ENCODE results near the gene ORC3.

Gene ORC3

DNA sequence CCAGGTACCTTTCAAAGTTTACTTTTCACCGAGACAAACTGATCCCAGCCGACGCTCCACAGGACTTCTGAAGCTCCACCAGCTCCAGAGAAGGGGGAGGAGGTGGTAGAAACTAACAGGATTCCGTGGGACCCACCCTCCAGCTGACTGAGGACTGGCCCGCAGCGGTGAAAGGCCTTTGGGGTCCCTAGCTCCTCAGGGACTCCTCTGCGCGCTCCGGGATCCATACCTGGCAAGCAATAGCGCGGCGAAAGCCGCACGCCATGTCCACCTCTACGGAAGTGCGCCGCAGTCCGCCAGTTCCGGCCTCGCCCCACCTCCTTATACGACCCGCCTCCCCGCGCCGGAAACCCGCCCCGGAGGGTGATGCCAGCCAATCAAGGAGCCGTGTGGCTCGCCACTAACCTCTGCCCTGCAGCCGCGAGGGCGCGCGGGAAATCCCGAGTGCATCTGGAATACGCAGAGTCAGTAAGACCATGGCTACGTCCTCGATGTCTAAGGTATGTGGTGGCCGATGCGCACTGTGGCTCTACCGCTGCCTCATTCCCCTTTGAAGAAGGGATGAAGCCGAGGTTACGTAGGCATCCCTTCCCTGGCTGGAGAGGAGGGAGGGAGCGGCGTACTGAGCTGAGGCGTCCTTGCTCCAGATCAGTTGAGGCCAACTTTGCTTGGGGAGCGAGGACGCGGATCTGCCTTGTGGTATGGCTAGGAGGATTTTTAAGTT, at the start of gene ORC3, which contains the start of gene RARS2:
TSS of gene ORC3 (plus strand) at position 443 of the 724 bp plus-strand sequence. CDS start at position 477, 34 bp downstream.
TSS of gene RARS2 (minus strand) at position 295 of the 724 bp plus-strand sequence. CDS start at position 265, 30 bp downstream.
- DNase-seq (ENCODE audit: low read depth in 2 of 2), result peak; percentile 82

DNA sequence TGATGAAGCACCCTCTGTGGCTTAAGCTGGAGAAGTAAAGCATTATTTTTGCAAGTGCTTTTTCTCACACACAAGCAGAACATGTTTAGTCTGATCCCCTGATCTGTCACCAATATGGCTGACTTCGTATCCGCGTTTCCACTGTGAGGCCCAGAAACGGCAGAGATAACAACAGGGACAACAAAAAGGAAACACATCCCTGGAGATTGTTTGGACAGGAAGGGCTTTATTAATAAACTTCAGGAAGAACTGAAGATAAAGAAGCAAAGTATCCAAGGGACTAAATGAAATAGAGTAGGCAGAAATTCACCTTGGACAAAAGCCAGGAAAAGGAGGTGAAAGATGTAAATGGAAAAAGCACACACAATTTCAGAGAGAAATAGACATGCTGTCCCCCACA, 49.4 kb upstream of the ORC3 start:
- no peak for DNase-seq (ENCODE audit: low read depth in 2 of 2)

DNA sequence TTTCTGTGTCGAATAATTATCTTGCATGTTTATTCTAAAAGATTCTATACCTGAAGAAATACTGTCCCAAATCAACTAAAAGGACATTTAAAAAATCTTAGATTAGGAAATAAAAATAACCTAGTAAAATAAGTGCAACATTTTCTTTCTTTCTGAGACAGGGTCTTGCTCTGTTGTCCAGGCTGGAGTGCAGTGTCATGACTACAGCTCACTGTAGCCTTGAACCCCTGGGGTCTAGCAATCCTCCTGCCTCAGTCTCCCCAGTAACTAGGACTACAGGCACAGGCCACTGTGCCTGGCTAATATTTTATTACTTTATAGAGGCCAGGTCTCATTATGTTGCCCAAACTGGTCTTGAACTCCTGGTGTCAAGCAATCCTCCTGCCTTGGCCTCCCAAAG, 48.9 kb upstream of the ORC3 start:
- no peak for DNase-seq (ENCODE audit: low read depth in 2 of 2)

DNA sequence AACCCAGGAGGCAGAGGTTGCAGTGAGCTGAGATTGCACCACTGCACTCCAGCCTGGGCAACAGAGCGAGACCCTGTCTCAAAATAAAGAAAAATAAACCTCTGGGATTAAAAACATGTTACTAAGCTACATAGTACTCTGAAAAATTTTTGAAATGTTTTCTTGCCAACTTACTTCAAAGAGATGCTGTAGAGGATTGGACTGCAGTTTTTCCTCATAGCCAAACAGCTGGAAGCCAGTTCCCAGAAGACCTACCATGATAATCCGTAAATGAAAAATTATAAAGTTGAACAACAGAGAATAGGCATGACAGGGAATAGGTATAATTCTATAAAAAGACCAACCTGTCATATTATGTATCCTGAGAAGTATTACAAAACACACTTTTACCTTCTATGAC, 48.2 kb upstream of the ORC3 start:
- DNase-seq (ENCODE audit: low read depth in 2 of 2), result no peak

DNA sequence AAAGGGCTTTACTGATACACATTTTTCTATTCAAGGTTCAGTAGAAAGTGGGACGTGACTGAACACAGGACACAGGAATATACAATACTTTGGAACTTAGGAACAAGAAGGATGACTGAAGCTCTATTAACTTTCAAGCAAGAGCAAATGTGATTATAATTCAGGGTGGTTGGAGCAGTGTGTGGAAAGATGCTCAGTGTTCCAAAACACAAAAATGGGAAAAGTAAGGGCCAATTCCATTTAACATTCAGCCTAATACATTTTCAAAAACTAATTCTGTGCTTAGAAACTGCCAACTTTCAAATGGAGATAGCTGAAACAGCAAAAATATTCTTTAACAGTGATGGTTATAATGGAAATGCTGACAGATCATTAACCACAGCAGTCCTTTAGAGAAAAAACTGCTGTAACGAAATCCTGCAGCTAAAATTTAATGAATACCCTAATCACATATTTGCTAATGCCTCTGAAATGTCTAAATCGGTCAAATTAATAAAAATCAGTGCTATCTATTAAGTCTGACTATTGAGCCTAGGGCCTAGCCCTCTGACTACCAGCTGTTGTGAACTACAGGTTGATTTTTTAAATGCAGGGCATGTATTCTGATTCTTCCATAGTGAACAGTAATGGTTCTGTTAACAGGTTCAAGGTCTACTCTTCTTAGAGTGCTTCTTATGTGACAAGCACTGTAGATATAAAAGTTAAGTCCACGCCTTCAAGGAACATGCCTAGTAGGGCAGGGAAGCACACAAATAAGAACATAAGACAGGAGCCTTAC, 46.0 kb upstream of the ORC3 start:
- DNase-seq (ENCODE audit: low read depth in 2 of 2), result no peak

DNA sequence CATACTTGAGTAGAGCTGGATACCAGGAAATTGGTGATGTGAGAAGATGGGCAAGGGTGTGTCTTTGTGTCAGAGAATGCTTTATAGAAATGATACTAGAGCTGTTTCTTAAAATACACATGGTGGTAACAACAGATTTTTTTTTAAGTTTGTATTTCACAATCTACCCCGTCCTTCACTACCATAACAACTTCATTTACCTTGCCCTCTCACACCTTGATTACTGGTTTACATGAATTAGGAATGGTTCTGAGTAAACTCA, 45.5 kb upstream of the ORC3 start:
- no peak for DNase-seq (ENCODE audit: low read depth in 2 of 2)

DNA sequence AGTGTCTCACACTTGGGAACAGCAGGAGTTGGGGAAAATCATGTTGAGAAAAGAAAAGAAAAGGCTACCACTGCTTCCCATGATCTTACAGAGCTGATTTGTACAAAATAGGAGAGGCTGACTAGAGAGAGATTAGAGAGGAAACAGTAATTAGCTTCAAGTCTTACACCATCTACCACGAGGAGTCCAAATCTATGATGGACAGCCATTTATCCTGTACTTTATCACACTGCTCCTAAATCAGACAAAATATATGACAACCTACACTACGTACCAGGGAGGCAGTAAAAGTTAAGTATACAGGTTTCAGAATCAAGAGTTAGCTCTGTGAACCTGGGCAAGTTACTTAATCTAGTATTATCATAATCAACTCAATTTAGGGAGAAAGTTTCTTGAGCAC, 38.1 kb upstream of the ORC3 start:
- no peak for DNase-seq (ENCODE audit: low read depth in 2 of 2)

DNA sequence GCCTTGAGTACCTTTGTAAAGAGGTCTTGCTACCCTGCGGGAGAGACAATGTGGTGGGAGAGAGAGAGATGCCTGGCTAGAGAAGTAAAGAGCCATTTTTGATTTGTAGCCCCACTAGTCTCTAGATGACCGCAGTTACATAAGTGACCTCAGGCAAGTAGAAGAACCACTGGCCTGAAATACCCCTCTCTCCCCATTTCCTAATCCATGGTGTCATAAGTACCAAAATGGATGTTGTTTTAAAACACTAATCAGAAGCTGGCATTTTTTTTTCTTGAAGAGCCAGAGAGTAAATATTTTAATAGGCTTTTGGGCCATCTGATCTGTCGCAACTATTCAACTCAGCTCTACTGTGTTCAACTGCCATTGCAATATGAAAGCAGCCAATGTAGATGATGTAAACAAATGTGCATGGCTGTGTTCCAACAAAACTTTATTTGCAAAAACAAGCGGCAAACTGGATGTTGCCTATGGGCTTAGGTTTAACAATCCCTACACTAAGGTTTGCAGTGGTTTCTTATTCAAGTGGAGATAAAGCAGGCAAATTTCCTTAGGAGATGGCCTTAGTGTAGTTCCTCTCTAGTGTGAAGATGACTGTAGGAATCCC, 36.7 kb upstream of the ORC3 start:
- no peak for DNase-seq (ENCODE audit: low read depth in 2 of 2)

DNA sequence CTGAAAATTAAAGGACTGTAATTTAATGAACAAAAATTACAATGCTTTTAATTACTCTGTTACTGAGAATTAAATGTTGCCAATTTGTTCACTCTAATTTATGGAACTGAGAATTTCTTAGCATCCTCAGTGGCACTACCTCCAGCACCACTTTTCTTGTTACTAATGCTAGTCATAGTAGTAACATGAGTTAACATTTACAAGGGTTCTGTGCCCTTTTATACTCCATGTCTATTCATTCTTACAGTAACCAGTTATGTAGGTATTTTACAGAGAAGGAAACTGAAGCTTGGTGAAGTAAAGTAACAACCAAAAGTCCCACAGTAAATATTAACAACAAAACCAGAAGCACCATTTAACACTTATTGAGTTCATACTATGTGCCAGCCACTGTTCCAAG, 34.4 kb upstream of the ORC3 start:
- no peak for DNase-seq (ENCODE audit: low read depth in 2 of 2)

DNA sequence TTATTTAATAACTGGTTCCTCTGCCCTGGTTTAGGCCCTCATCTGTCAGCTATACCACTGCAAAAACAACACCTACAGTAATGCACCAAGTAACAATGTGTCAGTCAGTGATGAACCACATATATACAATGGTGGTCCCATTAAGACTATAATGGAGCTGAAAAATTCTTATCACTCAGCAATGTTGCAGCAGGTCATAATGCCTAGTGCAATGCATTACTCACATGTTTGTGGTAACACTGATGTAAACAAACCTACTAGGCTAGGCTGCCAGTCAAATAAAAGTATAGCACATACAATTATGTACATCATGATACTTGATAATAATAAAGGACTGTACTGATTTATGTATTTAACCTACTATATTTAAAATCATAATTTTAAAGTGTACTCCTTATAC, 31.5 kb upstream of the ORC3 start:
- no peak for DNase-seq (ENCODE audit: low read depth in 2 of 2)

DNA sequence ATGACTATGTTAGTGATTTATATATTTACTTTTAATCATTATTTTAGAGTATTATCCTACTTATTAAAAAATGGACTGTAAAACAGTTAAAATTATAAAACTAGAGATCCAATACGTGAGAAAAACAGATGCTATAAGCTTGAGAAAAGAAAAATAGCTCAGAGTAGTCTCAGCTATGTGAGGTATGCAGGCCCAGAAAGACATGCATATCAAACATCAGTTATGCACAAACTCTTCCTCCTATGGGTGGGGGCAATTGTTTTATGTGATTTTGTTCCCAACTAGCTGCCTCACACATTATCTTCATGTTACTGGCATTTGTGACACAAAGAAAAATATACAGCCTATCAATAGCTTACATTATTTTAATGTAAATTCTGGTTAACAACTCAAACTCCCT, 28.9 kb upstream of the ORC3 start:
- no peak for DNase-seq (ENCODE audit: low read depth in 2 of 2)

DNA sequence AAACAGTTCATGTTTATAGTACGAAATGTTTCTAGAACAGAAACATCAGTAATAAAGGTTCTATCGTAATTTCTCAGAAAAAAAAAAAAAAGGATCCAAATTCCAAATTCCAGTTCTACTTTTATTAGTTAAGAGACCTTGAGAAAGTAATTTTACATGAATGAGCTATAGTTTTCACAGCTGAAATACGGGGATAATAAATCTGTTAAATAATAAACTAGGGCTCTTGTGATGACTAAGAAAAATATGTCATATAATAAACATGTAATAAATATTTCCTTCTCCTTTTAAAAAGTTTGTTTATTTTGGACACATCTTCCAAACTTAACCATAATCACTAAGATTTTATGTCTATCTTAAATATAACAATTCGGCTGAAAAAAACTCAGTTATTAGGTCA, 17.9 kb upstream of the ORC3 start:
- DNase-seq (ENCODE audit: low read depth in 2 of 2), result no peak

DNA sequence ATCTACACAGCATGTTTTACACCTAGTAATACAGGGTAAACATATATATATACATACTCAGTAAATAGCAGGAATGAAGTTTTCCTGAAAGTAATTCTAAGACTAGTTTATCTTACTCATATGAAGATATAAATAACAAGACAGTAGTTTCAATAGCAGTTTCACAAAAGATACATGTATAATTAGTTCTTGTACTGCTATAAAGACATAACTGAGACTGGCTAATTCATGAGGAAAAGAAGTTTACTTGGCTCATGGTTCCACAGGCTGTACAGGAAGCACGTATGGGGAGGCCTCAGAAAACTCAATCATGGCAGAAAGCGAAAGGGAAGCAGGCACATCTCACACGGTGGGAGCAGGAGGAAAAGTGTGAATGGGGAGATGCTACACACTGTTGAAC, 17.1 kb upstream of the ORC3 start:
- DNase-seq (ENCODE audit: low read depth in 2 of 2), result no peak

DNA sequence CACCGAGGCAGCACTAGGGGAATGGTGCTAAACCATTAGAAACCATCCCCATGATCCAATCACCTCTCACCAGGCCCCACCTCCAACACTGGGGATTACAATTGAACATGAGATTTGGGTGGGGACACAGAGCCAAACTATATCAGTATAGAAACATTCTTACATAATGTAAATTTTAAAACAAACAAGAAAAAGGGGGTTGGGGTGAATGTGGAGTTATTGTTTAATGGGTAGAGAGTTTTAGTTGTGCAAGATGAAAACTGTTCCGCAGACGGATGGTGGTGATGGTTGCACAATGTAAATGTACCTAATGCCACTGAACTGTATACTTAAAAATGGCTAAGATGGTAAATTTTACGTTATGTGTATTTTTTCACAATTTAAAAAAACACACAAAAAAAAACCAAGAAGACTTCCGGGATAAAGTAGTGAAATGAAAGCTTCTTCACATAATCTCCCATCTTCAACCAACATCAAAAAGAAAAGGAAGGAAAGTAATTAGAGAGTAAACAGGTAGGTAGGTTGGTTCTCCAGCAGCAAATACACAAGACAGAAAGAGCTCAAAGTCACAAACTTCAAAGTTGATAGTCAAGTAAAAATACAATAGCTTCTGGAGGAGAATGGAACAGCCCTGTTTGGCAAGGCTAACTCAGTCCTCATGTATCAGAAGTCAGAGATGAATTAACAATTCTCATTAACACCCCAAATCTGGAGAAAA, 16.5 kb upstream of the ORC3 start:
- no peak for DNase-seq (ENCODE audit: low read depth in 2 of 2)

DNA sequence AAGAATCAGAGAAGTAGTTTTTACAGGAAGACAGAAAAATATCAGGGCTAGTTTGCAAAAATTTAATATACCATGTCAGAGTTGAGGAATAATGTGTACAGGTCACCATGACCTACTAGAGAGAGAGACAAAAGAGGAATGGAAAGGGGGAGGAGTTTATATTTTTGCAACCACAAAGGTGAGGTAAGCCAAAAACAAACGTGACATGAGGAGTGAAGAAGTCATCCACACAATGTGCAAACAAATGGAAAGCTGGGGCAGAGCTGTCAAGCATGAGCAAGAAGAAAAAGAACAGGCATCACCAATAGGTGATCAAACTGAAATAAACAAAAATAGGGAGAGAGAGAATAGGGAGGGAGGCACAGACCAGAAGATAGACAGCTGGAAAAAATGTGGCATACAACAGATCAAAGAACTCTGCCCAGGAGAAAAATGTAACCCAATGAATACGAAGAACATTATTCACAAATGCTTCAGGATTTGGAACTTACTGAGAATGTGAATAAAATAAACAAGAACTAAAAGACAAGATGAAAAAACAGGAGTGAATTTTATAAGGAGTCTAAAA, 15.6 kb upstream of the ORC3 start:
- DNase-seq (ENCODE audit: low read depth in 2 of 2), result no peak

DNA sequence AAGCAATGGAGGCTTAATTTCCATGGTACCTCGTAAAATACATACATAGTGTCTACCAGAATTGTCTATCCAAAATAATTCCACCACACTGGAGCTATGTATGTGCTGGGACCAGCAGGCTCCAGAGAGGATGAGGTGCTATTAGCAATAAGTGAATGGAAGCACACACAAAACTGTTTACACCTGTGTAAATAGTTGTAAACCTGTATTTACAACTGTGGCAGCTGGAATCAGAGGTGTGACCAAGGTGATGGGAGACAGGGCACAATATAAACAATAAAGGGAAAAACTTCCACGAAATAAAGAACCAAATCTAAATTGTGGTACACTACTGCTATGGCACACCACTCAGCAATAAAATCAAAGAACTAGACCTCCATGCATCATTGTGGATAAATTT, 14.5 kb upstream of the ORC3 start:
- no peak for DNase-seq (ENCODE audit: low read depth in 2 of 2)

DNA sequence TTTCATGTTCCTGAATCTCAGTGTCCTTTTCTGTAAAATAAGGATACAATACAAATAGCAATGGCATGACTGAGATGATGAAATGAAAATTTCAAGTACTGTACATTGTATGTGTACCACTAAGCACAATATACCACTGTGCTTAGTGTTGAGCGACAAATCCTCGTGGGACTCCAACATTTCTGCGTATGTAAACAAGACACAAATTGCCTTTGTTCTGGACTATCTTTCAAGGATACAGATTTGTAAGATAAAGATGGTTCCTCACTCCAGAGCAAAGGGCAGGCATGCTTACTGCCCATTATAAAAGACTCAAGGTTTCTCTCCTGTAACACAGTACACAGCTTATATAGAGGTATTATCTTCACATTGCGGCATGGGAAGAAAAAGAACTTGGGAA, 6.1 kb upstream of the ORC3 start:
- no peak for DNase-seq (ENCODE audit: low read depth in 2 of 2)

DNA sequence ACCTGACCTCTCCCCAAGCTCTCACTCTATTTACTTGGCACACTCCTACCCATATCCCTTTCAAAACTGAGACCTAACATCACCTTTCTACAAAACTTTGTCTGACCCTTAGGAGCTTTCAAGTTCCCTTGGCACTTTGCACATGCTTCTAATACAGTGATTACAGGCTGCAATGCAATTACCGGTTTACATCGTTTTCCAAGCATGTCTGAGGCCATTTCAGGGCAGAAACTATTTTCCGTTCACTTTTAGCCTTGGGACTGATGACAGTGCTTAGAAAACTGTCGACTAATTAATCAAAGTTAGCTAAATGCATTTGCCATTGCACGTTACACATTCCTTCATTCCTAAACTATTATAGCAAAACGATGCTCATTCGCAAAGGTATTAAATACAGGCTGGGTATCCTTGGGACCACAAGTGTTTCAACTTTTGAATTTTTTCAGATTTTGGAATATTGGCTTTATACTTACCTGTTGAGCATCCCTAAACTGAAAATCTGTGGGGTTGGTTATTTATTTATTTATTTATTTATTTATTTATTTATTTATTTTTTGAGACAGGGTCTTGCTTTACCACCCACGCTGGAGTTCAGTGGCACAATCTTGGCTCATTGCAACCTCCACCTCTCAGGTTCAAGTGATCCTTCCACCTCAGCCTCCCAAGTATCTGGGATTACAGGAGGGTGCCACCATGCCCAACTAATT, 3.4 kb upstream of the ORC3 start:
- no peak for DNase-seq (ENCODE audit: low read depth in 2 of 2)

DNA sequence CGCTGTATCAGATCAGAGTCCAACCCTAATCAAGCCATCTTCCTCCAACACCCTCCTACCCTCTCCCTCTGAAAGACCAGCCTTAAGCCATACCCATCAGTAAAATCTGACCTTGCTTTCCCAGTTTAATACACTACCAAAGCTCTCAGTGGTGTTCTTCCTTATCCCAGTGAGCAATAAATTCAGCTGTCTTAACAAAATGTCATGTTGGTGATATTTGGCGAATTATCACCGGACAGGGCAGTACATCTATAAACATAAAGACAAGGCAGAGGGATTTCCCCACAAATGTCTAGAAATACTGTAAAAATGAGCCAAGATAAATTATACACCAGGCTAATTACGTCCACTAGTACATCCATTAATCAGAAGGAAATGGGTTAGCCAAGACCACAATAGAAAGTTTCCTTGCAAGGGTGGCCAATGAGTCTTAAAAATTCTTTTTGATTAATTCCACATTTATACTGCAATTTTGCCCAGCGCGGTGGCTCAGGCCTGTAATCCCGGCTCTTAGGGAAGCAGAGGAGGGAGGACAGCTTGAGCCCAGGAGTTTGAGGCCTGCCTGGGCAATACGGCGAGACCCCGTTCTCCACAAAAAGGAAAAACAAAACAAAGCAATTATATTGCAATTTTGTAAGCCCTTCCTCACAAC, 1.1 kb upstream of the ORC3 start:
- peak in 1 of 2 experiments; percentile 6 for DNase-seq (ENCODE audit: low read depth in 2 of 2)

DNA sequence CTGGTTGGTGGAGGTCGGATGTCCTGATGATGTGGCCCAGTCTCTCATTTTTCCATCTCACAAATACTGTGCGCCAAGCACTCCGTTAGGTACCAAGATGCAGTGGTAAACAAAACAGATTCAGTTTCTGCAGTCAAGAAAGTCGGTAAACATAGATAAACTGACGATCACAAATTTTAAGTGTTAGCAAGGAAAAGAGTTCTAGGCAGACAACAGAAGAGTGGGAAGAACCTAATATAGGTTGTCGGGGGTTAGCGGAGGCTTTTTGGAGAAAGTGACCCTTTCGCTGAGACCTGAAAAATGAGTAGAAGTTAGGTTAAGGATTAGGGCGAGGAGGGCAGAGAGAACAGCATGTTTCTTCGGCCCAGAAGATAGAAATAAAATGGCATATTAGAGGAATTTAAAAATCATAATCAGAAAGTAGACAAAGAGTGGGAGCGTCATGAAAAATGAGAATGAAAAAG, 514 bp downstream of the ORC3 start:
- DNase-seq (ENCODE audit: low read depth in 2 of 2), result no peak

DNA sequence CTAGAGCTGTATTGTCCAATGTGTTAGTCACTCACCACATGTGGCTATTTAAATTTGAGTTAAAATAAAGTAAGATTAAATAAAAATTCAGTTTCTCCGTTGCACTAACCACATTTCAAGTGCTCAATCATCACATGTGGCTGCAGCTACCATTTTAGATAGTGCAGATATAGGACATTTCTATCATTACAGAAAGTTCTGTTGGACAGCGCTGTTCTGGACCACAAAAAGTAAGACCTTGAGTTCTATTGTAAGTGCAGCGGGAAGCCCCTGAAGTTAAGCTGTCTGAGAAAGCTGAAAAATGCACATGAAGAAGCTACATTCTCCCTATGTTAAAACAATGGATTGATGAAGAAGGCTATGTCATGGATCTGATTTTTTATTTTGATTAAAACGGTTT, 1.1 kb downstream of the ORC3 start:
- no peak for DNase-seq (ENCODE audit: low read depth in 2 of 2)
